ENCODE measurements around the gene SYP. TPM values are rescaled to one million over a fixed set of nuclear protein-coding genes. Genes with fewer than 3 reads are reported as not detected.

Gene SYP
- total and polyA plus RNA-seq, 9 of the 15 experiments (the other 6 are each of a cell fraction or from before 2014, with no cell fraction given), result 0.48 to 5.1 (median 2.6) TPM

DNA sequence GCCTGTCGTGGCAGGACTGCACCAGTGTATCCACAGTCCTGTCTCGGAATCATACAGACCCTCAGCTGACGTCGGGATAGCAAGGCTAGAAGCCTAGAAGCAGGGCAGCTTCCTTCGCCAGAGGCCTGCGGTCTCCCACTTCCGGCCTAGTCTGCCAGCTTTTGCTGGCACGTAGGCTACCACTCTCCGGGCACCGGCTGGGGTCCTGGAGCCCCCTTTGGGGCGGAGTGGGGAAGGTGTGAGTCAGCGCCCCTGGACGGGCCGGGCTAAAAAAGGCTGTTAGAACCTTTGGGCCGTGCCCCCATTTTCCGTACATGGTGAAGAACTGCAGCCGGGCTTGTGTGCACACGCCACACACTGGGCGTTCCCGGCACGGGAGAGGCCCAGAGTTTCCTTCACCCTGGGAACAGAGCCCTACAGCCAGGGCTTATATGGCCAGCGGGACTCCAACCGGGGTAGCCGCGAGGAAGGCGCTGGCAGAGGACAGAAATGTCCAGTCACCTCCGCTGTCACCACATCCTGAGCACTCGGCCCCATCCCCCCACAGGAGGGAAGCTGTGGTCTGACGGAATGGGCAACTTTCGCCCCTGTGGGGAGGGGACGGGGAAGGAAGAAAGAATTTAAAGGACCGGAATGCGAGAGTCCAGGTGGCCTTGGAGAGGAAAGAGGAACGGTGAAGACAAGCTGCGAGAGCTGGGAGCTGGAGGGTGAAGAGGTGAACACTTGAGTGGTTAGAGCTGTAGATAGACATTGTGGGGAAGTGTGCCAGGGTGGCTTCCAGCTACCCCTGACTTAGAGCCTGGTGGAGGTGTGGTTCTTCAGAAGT is 32.9 kb downstream of the SYP start (continued):
- TF ChIP-seq MAZ (CRISPR knock-in tag; conservative IDR thresholded peaks at IDR 0.05 in 1 of 2, IDR thresholded peaks at IDR 0.05 in 1 of 2), result peak in 1 of 2 experiments; percentile 54; a peak in 1 of 4 replicates
- TF ChIP-seq, protein P1, sequence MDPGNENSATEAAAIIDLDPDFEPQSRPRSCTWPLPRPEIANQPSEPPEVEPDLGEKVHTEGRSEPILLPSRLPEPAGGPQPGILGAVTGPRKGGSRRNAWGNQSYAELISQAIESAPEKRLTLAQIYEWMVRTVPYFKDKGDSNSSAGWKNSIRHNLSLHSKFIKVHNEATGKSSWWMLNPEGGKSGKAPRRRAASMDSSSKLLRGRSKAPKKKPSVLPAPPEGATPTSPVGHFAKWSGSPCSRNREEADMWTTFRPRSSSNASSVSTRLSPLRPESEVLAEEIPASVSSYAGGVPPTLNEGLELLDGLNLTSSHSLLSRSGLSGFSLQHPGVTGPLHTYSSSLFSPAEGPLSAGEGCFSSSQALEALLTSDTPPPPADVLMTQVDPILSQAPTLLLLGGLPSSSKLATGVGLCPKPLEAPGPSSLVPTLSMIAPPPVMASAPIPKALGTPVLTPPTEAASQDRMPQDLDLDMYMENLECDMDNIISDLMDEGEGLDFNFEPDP (CRISPR knock-in tag; IDR thresholded peaks at IDR 0.05), result no peak
- no peak; the same call in 1 of the 2 replicates for TF ChIP-seq HDAC8 (tag; IDR thresholded peaks at IDR 0.05)
- TF ChIP-seq, protein P2, sequence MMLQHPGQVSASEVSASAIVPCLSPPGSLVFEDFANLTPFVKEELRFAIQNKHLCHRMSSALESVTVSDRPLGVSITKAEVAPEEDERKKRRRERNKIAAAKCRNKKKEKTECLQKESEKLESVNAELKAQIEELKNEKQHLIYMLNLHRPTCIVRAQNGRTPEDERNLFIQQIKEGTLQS (IDR thresholded peaks at IDR 0.05), result peak; percentile 43; the same call in 1 of the 2 replicates
- TF ChIP-seq, protein P2 (CRISPR knock-in tag; conservative IDR thresholded peaks at IDR 0.05), result no peak
- TF ChIP-seq, protein P3, sequence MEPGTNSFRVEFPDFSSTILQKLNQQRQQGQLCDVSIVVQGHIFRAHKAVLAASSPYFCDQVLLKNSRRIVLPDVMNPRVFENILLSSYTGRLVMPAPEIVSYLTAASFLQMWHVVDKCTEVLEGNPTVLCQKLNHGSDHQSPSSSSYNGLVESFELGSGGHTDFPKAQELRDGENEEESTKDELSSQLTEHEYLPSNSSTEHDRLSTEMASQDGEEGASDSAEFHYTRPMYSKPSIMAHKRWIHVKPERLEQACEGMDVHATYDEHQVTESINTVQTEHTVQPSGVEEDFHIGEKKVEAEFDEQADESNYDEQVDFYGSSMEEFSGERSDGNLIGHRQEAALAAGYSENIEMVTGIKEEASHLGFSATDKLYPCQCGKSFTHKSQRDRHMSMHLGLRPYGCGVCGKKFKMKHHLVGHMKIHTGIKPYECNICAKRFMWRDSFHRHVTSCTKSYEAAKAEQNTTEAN (CRISPR knock-in tag; IDR thresholded peaks at IDR 0.05), result no peak
- no peak for TF ChIP-seq ARHGAP35 (IDR thresholded peaks at IDR 0.05; ENCODE audit: partially characterized antibody)
- TF ChIP-seq ELF2 (CRISPR knock-in tag; IDR thresholded peaks at IDR 0.05), result no peak
- TF ChIP-seq, protein P4, sequence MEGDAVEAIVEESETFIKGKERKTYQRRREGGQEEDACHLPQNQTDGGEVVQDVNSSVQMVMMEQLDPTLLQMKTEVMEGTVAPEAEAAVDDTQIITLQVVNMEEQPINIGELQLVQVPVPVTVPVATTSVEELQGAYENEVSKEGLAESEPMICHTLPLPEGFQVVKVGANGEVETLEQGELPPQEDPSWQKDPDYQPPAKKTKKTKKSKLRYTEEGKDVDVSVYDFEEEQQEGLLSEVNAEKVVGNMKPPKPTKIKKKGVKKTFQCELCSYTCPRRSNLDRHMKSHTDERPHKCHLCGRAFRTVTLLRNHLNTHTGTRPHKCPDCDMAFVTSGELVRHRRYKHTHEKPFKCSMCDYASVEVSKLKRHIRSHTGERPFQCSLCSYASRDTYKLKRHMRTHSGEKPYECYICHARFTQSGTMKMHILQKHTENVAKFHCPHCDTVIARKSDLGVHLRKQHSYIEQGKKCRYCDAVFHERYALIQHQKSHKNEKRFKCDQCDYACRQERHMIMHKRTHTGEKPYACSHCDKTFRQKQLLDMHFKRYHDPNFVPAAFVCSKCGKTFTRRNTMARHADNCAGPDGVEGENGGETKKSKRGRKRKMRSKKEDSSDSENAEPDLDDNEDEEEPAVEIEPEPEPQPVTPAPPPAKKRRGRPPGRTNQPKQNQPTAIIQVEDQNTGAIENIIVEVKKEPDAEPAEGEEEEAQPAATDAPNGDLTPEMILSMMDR (IDR thresholded peaks at IDR 0.05 in 2 of 3, conservative IDR thresholded peaks at IDR 0.05 in 1 of 3; ENCODE audit: insufficient read depth in 2 of 3, low read depth in 1 of 3, low read length in 3 of 3), result peak in 2 of 3 experiments; percentile 9 to 16; a peak in 1 of 6 replicates
- TF ChIP-seq SNRNP70 (optimal IDR thresholded peaks at IDR 0.05; ENCODE audit: low read depth, low read length), result no peak
- TF ChIP-seq MYBL2 (IDR thresholded peaks at IDR 0.05; ENCODE audit: low read depth), result no peak
- TF ChIP-seq MYBL2 (CRISPR knock-in tag; IDR thresholded peaks at IDR 0.05; ENCODE audit: borderline replicate concordance), result no peak
- TF ChIP-seq NR1H2 (CRISPR knock-in tag; IDR thresholded peaks at IDR 0.05), result no peak
- TF ChIP-seq TAL1 (IDR thresholded peaks at IDR 0.05), result no peak
- peak; percentile 61 for TF ChIP-seq FOSL1 (tag; conservative IDR thresholded peaks at IDR 0.05)
- no peak for TF ChIP-seq ZKSCAN1 (IDR thresholded peaks at IDR 0.05; ENCODE audit: low read depth, low read length)
- TF ChIP-seq, protein P5, sequence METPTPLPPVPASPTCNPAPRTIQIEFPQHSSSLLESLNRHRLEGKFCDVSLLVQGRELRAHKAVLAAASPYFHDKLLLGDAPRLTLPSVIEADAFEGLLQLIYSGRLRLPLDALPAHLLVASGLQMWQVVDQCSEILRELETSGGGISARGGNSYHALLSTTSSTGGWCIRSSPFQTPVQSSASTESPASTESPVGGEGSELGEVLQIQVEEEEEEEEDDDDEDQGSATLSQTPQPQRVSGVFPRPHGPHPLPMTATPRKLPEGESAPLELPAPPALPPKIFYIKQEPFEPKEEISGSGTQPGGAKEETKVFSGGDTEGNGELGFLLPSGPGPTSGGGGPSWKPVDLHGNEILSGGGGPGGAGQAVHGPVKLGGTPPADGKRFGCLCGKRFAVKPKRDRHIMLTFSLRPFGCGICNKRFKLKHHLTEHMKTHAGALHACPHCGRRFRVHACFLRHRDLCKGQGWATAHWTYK (CRISPR knock-in tag; IDR thresholded peaks at IDR 0.05), result peak; percentile 49
- TF ChIP-seq NEUROD1 (IDR thresholded peaks at IDR 0.05; ENCODE audit: borderline replicate concordance, low read depth, low read length, partially characterized antibody), result peak; percentile 82
- no peak for TF ChIP-seq GATA2 (CRISPR knock-in tag; IDR thresholded peaks at IDR 0.05)
- no peak for TF ChIP-seq PHF21A (IDR thresholded peaks at IDR 0.05; ENCODE audit: borderline replicate concordance, low read depth)
